GM12874 (cell line): Measurements from ENCODE around the gene KAZALD1.

ENCODE experiments used
- CTCF ChIP-seq: IDR thresholded peaks from 2 replicates; pipeline ENCODE4 v1.5.1; 2011; ENCODE audit warnings: low read depth, mild to moderate bottlenecking, control low read depth, low read length, moderate library complexity; ENCODE audit not compliant: insufficient read depth

Gene KAZALD1

GRCh38 chr10:101018118-101018599 lies 43.6 kb upstream of the KAZALD1 start:
- no peak for TF ChIP-seq CTCF

- peak; percentile 87 for TF ChIP-seq CTCF
Observed at GRCh38 chr10:101018600-101019439, 43.0 kb upstream of the KAZALD1 start.

- TF ChIP-seq CTCF = no peak
Observed at GRCh38 chr10:101019440-101019703, 42.4 kb upstream of the KAZALD1 start.

- no peak for TF ChIP-seq CTCF
Observed at GRCh38 chr10:101020427-101021075, 41.2 kb upstream of the KAZALD1 start.

- TF ChIP-seq CTCF = no peak
Observed at GRCh38 chr10:101021239-101021638, 40.5 kb upstream of the KAZALD1 start.

- TF ChIP-seq CTCF = no peak
Observed at GRCh38 chr10:101021692-101022251, 40.0 kb upstream of the KAZALD1 start.

GRCh38 chr10:101022967-101023705 lies 38.7 kb upstream of the KAZALD1 start:
- no peak for TF ChIP-seq CTCF
